Myocyte (in vitro differentiated cells): ENCODE measurements around the gene CHCHD6. TPM values are rescaled to one million over a fixed set of nuclear protein-coding genes. Genes with fewer than 3 reads are reported as not detected.

ENCODE experiments used
- DNase-seq: peaks from one replicate; pipeline ENCODE4 v3.0.0-alpha.2; 2012; ENCODE audit warnings: low read depth
- total RNA-seq: library from RNA; depleted of rRNA; stranded (reverse); fragments of >200 nt; gene quantifications from 2 replicates; pipeline ENCODE4 v1.2.3, GENCODE V29; 2014

Gene CHCHD6
- total RNA-seq, 1 donor from 2014 or later, result 11.8 TPM

- peak; percentile 90 for DNase-seq
These were observed 213.3 kb downstream of the CHCHD6 start for GRCh38 chr3:126917232-126917804.

- DNase-seq, result no peak
These were observed 214.3 kb downstream of the CHCHD6 start for GRCh38 chr3:126918355-126918821.

GRCh38 chr3:126921085-126921824 is 217.2 kb downstream of the CHCHD6 start:
- DNase-seq, result no peak

DNA sequence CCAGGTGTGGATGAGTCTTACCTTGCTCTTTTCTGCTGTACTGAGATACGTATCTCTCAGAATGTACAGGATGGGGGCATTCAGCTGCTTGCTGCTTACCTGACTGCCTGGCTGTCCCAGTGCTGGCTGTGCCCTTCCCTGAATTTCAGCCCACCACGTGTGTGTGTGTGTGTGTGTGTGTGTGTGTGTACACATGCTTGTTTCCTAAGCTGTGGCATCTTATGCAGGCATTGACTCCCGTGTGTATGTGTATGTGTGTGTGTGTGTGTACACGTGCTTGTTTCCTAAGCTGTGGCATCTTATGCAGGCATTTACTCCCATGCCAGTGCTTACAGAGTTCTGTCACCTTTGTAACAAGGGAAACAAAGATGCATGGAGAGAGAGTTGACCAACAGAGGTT is 218.4 kb downstream of the CHCHD6 start:
- DNase-seq, result no peak

DNA sequence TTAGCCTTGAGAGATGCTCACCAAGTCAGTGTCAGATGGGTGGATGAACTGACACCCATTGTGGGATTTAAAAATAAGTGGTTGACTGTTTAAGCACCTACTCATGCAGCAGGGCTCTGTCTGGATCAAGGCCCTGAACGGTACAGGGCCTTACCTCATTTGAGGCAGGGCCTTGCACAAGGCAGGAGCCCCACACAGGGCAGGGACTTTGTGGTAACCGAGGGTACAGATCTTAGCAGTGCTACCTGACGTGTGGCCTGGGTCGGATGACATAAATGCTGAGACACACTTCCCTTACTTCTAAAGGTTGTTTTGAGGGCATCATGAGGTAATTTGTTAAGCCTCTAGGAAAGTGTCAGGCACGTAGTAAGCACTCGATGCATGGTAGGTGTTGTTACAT is 219.4 kb downstream of the CHCHD6 start:
- no peak for DNase-seq

GRCh38 chr3:126923895-126924294 is 219.9 kb downstream of the CHCHD6 start:
- no peak for DNase-seq

DNA sequence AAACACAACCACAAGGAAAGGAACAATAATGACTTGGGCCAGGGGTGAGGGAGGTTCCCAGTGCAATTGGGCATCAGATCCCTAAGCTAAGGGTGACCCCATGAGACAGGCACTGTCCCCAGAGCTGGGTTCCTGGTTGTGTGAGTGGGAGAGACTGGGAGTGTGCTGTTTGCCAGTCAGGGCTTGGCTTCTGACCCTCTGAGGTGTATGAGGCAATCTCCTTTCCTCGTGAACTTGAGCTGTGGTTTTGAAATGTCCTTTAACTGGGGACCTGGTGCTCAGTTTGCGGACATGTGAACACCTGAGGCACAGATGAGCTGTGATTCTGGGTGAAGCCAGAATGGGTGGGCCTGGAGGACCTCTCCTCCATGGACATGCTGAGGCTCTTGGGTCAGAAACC is 220.4 kb downstream of the CHCHD6 start:
- no peak for DNase-seq

GRCh38 chr3:126925411-126926171 is 221.6 kb downstream of the CHCHD6 start:
- no peak for DNase-seq

- peak; percentile 67 for DNase-seq
These were observed 222.8 kb downstream of the CHCHD6 start for GRCh38 chr3:126926684-126927400.

GRCh38 chr3:126927401-126927750 is 223.3 kb downstream of the CHCHD6 start:
- no peak for DNase-seq

GRCh38 chr3:126927846-126928245 is 223.8 kb downstream of the CHCHD6 start:
- no peak for DNase-seq

GRCh38 chr3:126928921-126929474 is 225.0 kb downstream of the CHCHD6 start:
- DNase-seq, result no peak

DNA sequence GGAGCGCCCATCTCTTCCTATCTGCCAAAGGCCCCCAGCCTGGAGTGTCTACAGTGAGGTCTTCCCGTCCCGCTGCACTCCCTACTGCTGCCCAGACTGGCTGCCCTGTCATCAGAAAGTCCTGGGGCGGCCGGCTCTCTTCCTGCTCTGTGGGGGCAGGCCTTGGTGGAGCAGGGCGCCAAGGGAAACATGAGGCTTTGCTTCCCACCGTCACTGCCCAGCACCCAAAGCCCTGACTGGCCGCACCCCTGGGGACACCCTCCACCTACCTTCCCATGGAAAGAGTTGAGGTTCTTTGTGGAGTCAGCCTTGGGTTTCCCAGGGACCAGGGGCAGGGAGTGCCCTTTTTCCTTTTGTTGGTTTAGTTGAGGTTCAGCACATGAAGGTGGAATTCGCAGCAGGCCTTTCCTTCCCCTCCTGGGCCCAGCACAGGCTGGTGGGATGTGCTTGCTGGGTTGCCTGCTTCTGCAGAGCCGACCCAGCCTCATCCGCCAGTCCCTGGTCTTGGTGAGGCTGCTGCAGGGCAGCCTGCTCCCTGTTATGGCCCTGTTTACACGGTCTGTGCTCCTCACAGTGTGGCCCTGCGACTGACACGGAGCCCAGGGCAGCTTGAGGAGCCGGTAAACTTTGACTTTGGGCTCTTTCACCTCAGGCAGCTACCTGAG is 227.0 kb downstream of the CHCHD6 start:
- no peak for DNase-seq

DNA sequence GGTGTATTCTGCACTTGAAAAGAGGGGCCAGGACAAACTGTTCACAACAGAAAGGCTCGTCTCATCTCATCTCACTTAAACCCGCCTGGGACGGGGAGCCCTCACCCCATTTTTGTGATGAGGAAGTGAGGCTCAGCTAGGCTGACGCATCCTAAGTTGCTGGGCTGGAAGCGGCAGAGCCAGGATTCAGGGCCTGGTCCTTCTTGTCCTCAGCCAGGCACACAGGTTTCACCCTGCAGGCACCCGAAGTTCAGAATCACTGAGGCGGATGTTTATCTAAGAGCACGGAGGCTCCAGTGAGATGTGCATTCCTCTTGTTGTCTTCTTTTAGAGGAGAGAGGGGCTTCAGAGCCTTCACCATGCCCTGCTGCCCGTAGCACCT is 227.8 kb downstream of the CHCHD6 start:
- no peak for DNase-seq

DNA sequence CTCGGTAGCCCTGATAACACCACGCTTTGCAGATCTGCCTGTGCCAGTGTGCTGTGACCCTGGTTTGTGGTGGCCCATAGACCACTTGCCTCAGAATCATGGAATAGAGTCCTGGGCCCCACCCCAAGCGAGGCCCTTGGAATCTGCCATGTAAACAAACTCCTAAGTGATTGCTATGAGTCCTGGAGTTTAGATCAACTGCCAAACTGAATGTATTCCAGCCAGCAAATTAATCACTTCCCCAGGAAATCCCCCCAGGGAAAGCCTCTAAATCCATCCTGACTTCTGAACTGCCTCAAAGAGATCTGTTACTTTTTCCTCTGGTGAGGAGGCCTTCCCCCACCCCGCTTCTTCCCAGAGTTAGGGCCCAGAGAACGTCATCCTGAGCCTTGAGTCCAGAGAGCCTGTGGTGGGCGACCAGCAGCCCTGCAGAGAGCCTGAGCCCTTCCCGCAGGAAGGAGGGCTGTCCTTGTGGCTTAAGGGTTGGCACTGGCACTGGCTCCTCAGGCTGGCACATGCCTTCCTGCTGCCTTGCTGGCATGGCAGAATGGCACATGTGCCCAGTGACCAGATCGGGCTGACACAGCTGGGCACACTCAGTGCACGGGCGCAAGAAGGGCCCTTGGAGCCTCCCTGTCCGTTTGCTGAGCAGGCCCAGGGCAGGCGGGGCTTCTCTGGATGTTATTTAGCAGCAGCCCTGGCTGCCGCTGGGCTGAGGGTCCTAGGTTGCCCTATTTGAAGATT is 228.3 kb downstream of the CHCHD6 start:
- peak; percentile 49 for DNase-seq

DNA sequence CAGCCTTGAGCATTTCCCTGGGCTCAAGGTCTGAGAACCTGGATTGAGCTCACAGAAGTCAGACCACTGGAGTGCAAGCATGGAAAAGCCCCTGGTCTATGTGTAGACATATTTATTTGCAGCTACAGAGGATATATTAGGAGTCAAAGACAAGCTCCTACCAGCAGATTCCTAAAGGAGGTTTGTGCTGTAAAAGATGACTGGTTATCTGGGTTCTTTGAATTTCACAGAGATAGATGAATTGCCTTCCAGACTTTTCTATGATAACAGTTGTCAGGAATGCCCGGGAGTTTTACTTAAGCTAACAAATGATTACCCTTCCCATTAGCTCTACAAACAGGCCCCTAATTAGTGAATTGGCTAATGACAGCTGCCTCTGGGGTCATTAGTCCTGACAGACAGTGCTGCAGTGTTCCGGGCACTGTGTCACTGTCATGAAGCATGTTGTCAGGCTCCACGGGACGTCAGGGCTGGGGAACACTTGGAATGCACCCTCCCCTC is 230.0 kb downstream of the CHCHD6 start:
- DNase-seq, result no peak

DNA sequence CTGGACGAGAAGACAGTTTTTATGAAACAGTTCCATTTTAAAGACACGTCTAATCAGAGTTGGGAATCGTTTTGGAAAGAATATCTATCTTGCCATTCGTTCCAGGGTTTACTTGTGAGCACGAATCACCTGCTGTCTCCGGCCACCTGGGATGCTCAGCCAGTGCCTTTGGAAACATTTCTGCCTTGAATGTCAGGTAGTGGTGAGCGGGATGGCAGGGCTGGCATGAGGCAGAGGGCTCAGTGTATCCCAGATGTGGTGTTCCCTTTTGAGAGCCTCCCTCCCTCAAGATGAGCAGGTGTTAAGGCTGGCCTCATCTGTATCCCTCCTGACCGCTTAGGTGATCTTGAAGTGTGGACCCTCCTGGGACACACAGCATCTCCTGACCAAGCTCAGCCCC is 231.0 kb downstream of the CHCHD6 start:
- DNase-seq, result no peak

DNA sequence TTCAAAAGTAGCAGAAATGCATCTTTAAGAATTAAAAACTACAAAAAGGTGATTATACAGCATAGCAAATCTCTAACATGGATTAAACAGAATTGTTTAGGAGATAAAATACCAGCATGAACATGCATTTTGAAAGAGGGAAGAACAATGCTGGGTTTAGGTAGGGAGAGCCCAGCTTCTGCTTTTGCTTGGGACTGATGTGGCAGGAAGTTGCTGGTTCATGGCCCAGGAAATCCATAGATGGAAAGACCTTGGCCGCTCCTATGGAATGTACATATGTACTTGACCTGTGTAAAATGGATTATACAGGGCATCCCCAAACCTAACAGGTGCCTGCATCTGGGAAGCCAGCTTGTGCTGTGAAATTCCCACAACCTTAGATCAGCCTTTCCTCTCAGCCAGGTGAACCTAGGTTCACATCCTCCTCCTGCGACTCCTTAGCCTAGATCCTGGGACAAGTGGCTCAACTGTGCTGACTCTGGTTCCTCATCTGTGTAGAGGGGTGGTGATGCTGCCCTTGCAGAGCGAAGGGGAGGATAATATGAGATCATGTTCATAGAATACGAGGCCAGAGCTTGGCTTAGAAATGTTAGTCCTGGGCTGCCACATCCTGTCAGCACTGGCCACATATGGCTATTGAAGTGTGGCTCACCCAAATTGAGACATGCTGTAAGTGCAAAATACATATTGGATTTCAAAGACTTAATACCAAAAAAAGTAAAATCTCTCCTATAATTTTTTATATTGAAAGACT is 231.9 kb downstream of the CHCHD6 start:
- no peak for DNase-seq

- DNase-seq, result no peak
These were observed 232.9 kb downstream of the CHCHD6 start for GRCh38 chr3:126936853-126937425.
